GM23338 (cell line): Measurements from ENCODE around the gene WDR62. TPM values are rescaled to one million over a fixed set of nuclear protein-coding genes. Genes with fewer than 3 reads are reported as not detected.

Experiments
- NANOG ChIP-seq: IDR thresholded peaks from 2 replicates; pipeline ENCODE4 v1.6.1; 2016; ENCODE audit warnings: antibody characterized with exemption, borderline replicate concordance
- ZNF114 ChIP-seq: fragments of 250-450 bp; sonication (Bioruptor Pico); IDR thresholded peaks from 2 replicates; pipeline ENCODE4 v1.5.0; 2020; ENCODE audit warnings: mild to moderate bottlenecking, moderate library complexity
- ZNF331 ChIP-seq: fragments of 250-450 bp; sonication (Bioruptor Pico); IDR thresholded peaks from 2 replicates; pipeline ENCODE4 v1.5.0; 2020; ENCODE audit warnings: low read depth, mild to moderate bottlenecking, moderate library complexity
- polyA plus RNA-seq: library from polyadenylated mRNA; unstranded; fragments of >200 nt; fragmentation: Nextera tagmentation; extraction: Ambion mirVana; gene quantifications from 2 replicates; pipeline ENCODE4 v1.2.1, GENCODE V29; 2016
- total RNA-seq: library from RNA; depleted of rRNA; stranded (reverse); fragments of >200 nt; shearing (Covaris generic); gene quantifications from 2 replicates; pipeline ENCODE4 v1.2.3, GENCODE V29; 2014
- TF ChIP-seq, protein P1 (sequence below): IDR thresholded peaks from one replicate; pipeline ENCODE4 v1.6.1; 2018; ENCODE audit warnings: antibody characterized with exemption; ENCODE audit not compliant: unreplicated experiment
- TF ChIP-seq, protein P2 (sequence below): fragments of 250-450 bp; sonication (Bioruptor Pico); IDR thresholded peaks from 2 replicates; pipeline ENCODE4 v1.5.0; 2020; ENCODE audit warnings: mild to moderate bottlenecking, moderate library complexity

The WDR62 gene
- total and polyA plus RNA-seq, 2 experiments from 2014 or later, result 14.1 to 45.4 TPM

DNA sequence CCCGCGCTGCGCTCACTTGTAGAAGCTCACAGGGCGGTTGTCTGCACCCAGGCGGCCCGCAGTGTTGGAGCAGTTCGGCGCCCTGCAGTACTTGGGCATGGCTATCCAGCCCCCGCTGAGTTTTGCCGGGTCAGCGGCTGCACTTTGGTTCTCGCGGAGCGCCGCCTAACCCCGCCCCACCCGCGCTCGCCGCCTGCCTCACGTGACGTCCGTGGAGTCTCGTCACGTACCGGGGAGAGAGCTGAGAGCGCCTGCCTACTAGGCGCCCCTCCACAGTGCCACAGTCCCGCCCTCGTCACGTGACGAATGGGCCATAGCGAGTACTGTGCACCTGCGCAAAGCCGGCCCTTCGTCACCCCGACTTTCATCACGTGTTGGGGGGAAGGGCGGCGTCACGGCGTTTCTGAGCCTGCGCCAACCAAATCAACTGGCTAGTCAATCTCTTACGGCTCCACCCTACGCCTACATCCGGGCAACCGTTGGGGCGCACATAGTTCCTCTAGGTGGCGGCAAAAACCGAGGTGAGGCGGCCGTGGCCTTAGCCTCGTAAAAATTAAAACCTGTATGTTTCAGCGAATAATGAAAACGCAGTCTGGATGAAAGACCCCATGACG lies 471 bp upstream of the WDR62 start, which contains the start of gene THAP8 (continued):
- TF ChIP-seq, protein P1, sequence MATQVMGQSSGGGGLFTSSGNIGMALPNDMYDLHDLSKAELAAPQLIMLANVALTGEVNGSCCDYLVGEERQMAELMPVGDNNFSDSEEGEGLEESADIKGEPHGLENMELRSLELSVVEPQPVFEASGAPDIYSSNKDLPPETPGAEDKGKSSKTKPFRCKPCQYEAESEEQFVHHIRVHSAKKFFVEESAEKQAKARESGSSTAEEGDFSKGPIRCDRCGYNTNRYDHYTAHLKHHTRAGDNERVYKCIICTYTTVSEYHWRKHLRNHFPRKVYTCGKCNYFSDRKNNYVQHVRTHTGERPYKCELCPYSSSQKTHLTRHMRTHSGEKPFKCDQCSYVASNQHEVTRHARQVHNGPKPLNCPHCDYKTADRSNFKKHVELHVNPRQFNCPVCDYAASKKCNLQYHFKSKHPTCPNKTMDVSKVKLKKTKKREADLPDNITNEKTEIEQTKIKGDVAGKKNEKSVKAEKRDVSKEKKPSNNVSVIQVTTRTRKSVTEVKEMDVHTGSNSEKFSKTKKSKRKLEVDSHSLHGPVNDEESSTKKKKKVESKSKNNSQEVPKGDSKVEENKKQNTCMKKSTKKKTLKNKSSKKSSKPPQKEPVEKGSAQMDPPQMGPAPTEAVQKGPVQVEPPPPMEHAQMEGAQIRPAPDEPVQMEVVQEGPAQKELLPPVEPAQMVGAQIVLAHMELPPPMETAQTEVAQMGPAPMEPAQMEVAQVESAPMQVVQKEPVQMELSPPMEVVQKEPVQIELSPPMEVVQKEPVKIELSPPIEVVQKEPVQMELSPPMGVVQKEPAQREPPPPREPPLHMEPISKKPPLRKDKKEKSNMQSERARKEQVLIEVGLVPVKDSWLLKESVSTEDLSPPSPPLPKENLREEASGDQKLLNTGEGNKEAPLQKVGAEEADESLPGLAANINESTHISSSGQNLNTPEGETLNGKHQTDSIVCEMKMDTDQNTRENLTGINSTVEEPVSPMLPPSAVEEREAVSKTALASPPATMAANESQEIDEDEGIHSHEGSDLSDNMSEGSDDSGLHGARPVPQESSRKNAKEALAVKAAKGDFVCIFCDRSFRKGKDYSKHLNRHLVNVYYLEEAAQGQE, result no peak
- TF ChIP-seq NANOG, result no peak
- no peak for TF ChIP-seq ZNF114
- TF ChIP-seq, protein P2, sequence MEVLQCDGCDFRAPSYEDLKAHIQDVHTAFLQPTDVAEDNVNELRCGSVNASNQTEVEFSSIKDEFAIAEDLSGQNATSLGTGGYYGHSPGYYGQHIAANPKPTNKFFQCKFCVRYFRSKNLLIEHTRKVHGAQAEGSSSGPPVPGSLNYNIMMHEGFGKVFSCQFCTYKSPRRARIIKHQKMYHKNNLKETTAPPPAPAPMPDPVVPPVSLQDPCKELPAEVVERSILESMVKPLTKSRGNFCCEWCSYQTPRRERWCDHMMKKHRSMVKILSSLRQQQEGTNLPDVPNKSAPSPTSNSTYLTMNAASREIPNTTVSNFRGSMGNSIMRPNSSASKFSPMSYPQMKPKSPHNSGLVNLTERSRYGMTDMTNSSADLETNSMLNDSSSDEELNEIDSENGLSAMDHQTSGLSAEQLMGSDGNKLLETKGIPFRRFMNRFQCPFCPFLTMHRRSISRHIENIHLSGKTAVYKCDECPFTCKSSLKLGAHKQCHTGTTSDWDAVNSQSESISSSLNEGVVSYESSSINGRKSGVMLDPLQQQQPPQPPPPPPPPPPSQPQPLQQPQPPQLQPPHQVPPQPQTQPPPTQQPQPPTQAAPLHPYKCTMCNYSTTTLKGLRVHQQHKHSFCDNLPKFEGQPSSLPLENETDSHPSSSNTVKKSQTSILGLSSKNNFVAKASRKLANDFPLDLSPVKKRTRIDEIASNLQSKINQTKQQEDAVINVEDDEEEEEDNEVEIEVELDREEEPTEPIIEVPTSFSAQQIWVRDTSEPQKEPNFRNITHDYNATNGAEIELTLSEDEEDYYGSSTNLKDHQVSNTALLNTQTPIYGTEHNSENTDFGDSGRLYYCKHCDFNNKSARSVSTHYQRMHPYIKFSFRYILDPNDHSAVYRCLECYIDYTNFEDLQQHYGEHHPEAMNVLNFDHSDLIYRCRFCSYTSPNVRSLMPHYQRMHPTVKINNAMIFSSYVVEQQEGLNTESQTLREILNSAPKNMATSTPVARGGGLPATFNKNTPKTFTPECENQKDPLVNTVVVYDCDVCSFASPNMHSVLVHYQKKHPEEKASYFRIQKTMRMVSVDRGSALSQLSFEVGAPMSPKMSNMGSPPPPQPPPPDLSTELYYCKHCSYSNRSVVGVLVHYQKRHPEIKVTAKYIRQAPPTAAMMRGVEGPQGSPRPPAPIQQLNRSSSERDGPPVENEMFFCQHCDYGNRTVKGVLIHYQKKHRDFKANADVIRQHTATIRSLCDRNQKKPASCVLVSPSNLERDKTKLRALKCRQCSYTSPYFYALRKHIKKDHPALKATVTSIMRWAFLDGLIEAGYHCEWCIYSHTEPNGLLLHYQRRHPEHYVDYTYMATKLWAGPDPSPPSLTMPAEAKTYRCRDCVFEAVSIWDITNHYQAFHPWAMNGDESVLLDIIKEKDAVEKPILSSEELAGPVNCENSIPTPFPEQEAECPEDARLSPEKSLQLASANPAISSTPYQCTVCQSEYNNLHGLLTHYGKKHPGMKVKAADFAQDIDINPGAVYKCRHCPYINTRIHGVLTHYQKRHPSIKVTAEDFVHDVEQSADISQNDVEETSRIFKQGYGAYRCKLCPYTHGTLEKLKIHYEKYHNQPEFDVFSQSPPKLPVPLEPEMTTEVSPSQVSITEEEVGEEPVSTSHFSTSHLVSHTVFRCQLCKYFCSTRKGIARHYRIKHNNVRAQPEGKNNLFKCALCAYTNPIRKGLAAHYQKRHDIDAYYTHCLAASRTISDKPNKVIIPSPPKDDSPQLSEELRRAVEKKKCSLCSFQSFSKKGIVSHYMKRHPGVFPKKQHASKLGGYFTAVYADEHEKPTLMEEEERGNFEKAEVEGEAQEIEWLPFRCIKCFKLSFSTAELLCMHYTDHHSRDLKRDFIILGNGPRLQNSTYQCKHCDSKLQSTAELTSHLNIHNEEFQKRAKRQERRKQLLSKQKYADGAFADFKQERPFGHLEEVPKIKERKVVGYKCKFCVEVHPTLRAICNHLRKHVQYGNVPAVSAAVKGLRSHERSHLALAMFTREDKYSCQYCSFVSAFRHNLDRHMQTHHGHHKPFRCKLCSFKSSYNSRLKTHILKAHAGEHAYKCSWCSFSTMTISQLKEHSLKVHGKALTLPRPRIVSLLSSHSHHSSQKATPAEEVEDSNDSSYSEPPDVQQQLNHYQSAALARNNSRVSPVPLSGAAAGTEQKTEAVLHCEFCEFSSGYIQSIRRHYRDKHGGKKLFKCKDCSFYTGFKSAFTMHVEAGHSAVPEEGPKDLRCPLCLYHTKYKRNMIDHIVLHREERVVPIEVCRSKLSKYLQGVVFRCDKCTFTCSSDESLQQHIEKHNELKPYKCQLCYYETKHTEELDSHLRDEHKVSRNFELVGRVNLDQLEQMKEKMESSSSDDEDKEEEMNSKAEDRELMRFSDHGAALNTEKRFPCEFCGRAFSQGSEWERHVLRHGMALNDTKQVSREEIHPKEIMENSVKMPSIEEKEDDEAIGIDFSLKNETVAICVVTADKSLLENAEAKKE, result no peak
- no peak for TF ChIP-seq ZNF331
